Right lobe of liver (tissue), 6 donors: ENCODE results near the gene FER. TPM values are rescaled to one million over a fixed set of nuclear protein-coding genes. Genes with fewer than 3 reads are reported as not detected.

Experiments
- ATAC-seq, 4 donors: fragments of 200-7000 bp; cut with Tn5 transposase; one replicate each; pipeline ENCODE4 v1.9.1; 2020; ENCODE audit warnings: mild to moderate bottlenecking in 4 of 4, moderate library complexity in 4 of 4
- DNase-seq, 3 donors: peaks; one replicate each; pipeline ENCODE4 v3.0.0-alpha.2; 2020
- H3K27ac ChIP-seq, 3 donors: fragments of 200-600 bp; one replicate each; pipeline ENCODE4 v1.8.0; 2022
- H3K27me3 ChIP-seq, 2 donors: fragments of 200-600 bp; one replicate each; pipeline ENCODE4 v1.8.0; 2022
- H3K36me3 ChIP-seq, 4 donors: fragments of 200-600 bp; sonication (generic) in 1 of 4; one replicate each; pipeline versions ENCODE4 v1.5.1 to v1.8.0; 2017 to 2022; ENCODE audit warnings: control low read depth in 1 of 4
- H3K4me1 ChIP-seq, 4 donors: fragments of 200-600 bp; sonication (generic) in 1 of 4; one replicate each; pipeline versions ENCODE4 v1.5.1 to v1.8.0; 2017 to 2022; ENCODE audit warnings: control low read depth in 1 of 4
- H3K4me3 ChIP-seq, 3 donors: fragments of 200-600 bp; one replicate each; pipeline ENCODE4 v1.8.0; 2022
- H3K9me3 ChIP-seq, 4 donors: fragments of 200-600 bp; sonication (generic) in 1 of 4; one replicate each; pipeline versions ENCODE4 v1.5.1 to v1.8.0; 2017 to 2022; ENCODE audit warnings: control low read depth in 1 of 4
- CTCF ChIP-seq, 4 donors: fragments of 200-600 bp in 3 of 4; fragments of 450-650 bp in 1 of 4; IDR thresholded peaks; one replicate each; pipeline versions ENCODE4 v1.5.1 to v1.8.0; 2016 to 2022; ENCODE audit warnings: antibody characterized with exemption in 4 of 4, mild to moderate bottlenecking in 2 of 4
- POLR2A ChIP-seq: fragments of 450-650 bp; IDR thresholded peaks from one replicate; pipeline ENCODE4 v1.6.1; 2017; ENCODE audit warnings: antibody characterized with exemption, mild to moderate bottlenecking
- WGBS: methylation state at CpG from one replicate; pipeline ENCODE4 v1.1.6; 2018; ENCODE audit warnings: low coverage, low lambda C conversion rate; ENCODE audit not compliant: insufficient coverage; ENCODE audit errors: missing lambda C conversion rate; 5-methylcytosine and 5-hydroxymethylcytosine counted together
- intact Hi-C, 2 donors: fragments of 100-400 bp; cut with DNase I; formaldehyde crosslinking; loops; one replicate each; pipeline versions ENCODE4 v1.11.2 to v1.14.1; 2022
- total RNA-seq, 6 experiments: library from RNA; depleted of rRNA in 2 of 6; stranded (reverse); fragments of >200 nt in 2 of 6; fragmentation: NEBNext Ultra II Directional in 3 of 6; extraction: Animal tissue kit (Norgen Biotek cat#: 25700) in 3 of 6; gene quantifications; one replicate each; pipeline versions ENCODE4 v1.1.0 to v1.2.4, GENCODE V29; 2016 to 2023
- donor health status: DM: no; HTN: yes; CAD: no.
- donor health status: DM: no; HTN: no; CAD: no.
- donor health status: DM: no; HTN: no; CAD: no.
- donor health status: DM: no; HTN: yes; CAD: no.
- donor health status: DM: no; HTN: yes; CAD: no.

The FER gene
- total RNA-seq, 6 experiments from 2014 or later = 2.6 to 10.9 (median 5.0) TPM

GRCh38 chr5:108997720-108998119 is 250.0 kb downstream of the FER start:
- WGBS = no CpG with 5 or more reads among the region's 4 CpGs

GRCh38 chr5:108998216-108998615 is 250.5 kb downstream of the FER start:
- no peaks in the 10 kb centered on the region for H3K9me3 ChIP-seq
- no peaks in the 10 kb centered on the region for H3K27me3 ChIP-seq
- intact Hi-C loops = no loop called here
- TF ChIP-seq POLR2A = no peak
- no peak for TF ChIP-seq CTCF (IDR thresholded peaks at IDR 0.05)
- no peak for DNase-seq
- H3K27ac ChIP-seq = no peak overlapping the region
- H3K4me1 ChIP-seq = no peaks in the 10 kb centered on the region
- H3K4me3 ChIP-seq = no peak overlapping the region
- ATAC-seq = no peak
- H3K36me3 ChIP-seq = no peaks in the 10 kb centered on the region
- WGBS = 100% methylated on average over 5 of the region's 11 CpGs

More at GRCh38 chr5:108997720-108998119, 250.0 kb downstream of the FER start:
- ATAC-seq = no peak
- TF ChIP-seq POLR2A = no peak
- TF ChIP-seq CTCF (IDR thresholded peaks at IDR 0.05) = no peak
- Histone ChIP-seq H3K4me1 (no peaks in the 10 kb centered on the region), H3K9me3 (no peaks in the 10 kb centered on the region), H3K36me3 (no peaks in the 10 kb centered on the region), H3K27me3 (no peaks in the 10 kb centered on the region), H3K27ac (no peak overlapping the region), H3K4me3 (no peak overlapping the region)
- DNase-seq = no peak
- intact Hi-C loops = no loop called here

- H3K27ac ChIP-seq = no peak overlapping the region
- TF ChIP-seq POLR2A = no peak
- TF ChIP-seq CTCF (IDR thresholded peaks at IDR 0.05) = no peak
- no peaks in the 10 kb centered on the region for H3K36me3 ChIP-seq
- intact Hi-C loops = no loop called here
- DNase-seq = no peak
- H3K9me3 ChIP-seq = no peaks in the 10 kb centered on the region
- no peaks in the 10 kb centered on the region for H3K4me1 ChIP-seq
- no peak overlapping the region for H3K4me3 ChIP-seq
- 93% methylated on average over 4 of the region's 4 CpGs for WGBS
- H3K27me3 ChIP-seq = no peaks in the 10 kb centered on the region
- ATAC-seq = no peak
These were observed 256.2 kb downstream of the FER start for GRCh38 chr5:109003928-109004327.

- H3K4me1 ChIP-seq = no peaks in the 10 kb centered on the region
- 84% methylated on average over 4 of the region's 4 CpGs for WGBS
These were observed 257.8 kb downstream of the FER start for GRCh38 chr5:109005297-109006009.

More at GRCh38 chr5:109005297-109006009, 257.8 kb downstream of the FER start:
- TF ChIP-seq CTCF (IDR thresholded peaks at IDR 0.05) = no peak
- TF ChIP-seq POLR2A = no peak
- H3K9me3 ChIP-seq = no peaks in the 10 kb centered on the region
- no peak overlapping the region for H3K4me3 ChIP-seq
- ATAC-seq = no peak
- no peaks in the 10 kb centered on the region for H3K36me3 ChIP-seq
- H3K27ac ChIP-seq = no peak overlapping the region
- intact Hi-C loops = no loop called here
- no peaks in the 10 kb centered on the region for H3K27me3 ChIP-seq
- DNase-seq = no peak
